NCI-H1105 (cell line): ENCODE results near the gene PTPN3.

Source experiments
- DNase-seq: peaks from one replicate; lab custom pipeline; 2025; lab: John Stamatoyannopoulos, UW

PTPN3 gene

DNA sequence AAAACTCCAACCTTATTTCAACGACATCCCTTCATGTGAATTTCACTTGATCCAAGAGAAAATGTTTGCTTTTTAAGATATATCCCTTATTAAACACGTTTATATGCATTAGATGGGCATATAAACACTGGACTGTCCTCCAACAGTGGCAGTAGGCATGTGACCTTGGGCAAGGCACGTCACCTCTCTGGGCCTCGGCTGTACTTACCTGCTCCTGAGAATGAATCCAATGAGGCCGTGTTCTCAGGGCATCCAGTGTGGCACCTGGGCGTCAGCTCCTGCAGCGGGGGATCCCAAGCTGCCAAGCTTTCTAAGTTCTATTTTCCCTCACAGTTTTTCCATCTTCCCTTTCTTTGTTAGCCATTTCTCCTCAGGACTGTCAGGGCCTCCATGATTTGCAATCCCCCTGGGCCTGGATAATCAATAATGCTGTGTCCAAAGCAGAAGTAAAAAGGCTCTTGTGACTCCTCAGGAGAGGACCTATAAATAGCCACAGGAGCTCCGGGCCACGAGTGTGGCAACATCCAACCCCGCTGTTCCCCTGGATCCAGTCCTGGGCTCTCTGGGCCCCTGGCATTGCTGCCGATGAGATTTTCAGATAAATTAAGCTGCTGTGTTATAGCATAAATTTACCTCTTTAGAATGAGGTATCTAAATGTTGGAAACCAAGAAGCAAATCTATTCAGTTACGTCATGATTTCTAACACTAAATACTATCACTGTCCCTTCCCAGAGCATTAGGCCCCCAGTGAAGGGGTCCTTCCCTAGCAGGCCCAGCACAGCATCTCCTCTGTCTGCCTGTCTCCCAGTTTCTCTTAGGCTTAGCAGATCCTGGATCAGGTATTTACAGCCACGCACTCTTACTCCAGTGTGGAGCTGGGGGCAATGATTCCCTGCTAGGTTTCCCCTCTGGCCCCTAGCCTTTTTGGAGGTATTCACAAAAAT, 76.8 kb downstream of the PTPN3 start:
- DNase-seq, result no peak

DNA sequence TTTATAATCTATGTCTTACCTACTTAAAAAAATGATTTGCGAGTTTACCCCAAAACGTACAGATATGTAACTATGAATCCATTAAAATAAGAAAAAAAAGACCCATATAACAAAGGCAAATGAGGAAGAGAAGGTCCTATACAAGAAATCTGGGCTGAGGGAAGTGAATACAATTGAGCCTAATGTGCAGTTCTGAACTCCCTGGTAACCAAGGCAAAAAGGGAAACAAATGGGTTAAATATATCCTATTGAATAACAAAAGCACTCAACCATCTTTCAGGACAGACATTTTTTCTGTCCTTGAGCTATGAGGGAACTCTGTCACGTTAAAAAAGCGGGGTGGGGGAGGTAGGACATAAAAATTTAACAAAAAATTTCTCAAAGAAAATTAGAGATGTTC, 78.6 kb downstream of the PTPN3 start:
- DNase-seq, result no peak

DNA sequence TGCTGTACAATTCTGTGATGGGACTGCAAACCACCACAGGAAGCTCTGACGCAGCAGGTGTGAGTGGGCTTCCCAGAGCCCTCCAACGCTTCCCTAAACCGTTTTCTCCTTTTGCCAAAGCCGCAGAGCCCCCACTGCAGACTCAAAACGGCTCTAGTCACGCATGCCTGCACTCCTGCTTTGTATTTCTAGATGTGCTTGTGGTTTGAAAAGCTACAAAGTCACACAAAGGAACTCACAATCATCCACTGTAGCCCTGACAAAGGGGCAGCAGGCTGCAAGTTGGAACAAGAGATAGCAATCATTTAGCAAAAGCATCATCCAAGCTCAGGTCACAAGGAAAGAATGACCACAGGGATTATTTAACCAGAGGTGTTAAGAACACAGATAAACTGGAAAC, 79.3 kb downstream of the PTPN3 start:
- no peak for DNase-seq

DNA sequence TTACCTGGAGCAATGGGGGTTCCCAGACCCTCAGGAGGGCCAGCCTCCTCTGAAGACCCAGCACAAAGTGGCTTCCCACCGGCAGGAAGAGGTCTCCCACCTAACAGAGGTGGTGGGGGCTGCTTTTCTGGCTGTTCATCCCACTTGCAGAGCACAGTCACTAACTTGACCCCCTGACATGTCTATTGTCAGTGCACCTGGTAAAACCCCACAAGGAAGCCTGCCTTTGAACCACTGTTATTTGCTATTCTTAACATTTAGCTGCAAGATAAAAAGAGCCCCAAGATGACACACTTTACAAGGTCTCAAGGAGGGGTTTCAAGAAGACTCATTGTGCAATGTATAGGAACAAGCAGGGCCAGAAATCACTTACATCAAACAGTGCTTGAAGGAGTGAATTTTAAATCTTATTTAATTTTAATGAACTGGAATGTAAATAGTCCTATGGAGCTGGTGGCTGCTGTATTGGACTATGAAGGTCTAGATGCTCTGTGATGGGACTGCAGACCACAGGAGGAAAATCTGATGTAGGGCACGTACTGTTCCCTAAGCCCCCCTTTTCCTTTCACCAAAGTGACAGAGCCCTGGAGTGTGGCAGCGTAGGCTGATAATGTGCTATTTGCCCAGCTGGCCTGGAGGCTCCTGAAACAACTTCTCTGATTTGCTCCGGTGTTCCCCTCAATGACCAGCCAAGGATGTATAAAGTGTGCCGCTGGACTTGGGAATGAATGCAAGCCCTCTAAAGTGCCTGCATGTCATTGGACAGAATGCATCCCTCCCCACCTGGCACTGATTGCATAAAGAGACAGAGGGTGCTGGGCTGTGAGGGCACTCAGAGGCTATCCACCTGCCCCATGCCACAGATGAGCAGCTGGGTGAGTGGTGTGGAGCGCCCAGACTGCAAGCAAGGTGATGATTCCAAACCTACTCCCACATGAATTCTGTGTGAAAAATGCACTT, 80.2 kb downstream of the PTPN3 start:
- no peak for DNase-seq

DNA sequence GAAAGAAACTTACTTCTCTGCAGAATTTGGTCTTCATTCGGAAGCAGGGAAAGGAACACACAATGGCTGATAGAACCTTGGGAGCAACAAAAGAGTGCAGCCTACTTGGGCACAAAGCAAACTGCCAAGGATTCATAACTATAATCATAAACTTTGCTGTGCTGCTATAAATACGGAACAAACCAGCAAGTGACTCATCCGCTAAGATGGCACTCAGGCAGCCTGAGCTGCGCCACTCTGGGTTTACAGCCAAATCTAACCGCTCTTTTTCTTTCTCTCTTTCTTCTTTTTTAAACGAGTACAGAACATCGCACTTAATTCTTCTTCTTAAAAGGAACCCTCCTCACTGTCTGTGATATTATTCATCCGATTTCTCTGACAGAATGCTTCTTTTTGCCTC, 81.1 kb downstream of the PTPN3 start:
- no peak for DNase-seq

DNA sequence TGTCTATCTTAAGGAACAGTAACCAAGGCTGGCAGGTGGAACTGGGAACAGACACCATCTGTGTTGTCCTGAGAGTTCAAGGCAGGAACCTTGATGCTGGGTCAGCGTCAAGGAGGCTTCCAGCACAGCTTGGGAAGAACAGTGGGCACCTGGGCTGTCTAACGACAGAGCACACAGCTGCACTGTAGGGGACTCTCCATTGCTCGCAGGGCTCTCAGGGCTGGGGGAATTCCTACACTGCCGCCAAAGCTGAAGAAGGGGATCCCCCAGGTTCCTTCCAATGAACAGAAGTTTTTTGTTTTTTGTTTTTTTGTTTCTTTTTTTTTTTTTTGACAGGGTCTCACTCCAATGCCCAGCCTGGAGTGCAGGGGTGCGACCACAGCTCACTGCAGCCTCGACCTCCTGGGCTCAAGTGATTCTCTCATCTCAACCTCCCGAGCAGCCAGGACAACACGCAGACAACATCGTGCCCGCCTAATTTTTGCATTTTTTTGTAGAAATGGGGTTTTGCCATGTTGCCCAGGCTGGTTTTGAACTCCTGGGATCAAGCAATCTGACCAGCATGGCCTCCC, 81.9 kb downstream of the PTPN3 start:
- no peak for DNase-seq

DNA sequence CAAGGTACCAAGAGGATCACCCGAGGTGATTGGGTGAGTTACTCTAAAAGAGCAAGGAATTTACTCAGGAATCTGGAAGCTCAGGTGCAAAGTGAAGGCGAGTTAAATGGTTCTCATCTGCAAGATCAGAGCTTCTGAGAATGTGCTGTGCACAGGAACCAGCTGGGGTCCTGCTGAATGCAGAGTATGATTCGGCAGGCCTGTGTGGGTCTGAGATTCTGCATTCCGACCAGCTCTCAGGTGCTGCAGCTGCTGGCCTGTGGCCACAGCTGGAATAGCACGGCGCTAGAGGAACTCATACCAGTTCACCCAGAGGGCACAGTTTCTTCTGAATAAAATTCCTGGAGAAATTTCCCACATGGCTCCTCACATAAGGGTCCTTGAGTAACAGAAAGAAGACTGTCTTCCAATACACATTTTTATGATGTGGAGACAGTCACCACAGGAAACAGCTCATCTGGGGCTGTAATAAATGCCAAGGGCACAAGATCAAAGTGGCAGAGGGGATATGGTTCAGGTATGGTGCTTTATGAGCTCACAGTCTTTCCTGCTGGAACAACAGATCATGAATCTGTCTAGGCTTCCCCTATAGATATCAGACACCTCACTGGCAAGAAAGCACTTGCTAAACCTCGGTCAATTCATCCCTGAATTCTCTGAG, 83.9 kb downstream of the PTPN3 start:
- no peak for DNase-seq

DNA sequence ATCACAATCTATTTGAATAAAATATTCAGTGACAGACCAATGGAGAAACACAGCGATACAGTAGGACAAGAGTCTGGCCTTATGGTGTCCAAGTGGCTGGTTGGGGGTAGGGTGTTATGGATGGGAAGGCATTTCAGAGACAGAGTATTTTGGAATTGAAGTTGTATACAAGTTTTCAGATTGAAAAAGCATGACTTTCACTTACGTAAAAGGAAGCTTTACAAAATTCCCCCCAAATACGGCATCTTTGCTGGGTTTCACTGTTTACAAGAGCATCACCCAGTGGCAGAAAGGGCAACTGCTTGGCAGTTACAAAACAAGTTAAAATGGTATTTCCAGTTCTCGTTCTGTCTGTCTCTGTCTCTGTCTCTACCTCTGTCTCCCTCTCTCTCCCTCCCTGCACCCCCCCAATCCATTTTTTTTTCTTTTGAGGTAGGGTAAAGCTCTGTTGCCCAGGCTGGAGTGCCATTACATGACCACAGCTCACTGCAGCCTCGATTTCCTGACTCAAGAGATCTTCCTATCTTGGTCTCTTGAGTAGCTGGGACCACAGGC, 86.2 kb downstream of the PTPN3 start:
- no peak for DNase-seq

DNA sequence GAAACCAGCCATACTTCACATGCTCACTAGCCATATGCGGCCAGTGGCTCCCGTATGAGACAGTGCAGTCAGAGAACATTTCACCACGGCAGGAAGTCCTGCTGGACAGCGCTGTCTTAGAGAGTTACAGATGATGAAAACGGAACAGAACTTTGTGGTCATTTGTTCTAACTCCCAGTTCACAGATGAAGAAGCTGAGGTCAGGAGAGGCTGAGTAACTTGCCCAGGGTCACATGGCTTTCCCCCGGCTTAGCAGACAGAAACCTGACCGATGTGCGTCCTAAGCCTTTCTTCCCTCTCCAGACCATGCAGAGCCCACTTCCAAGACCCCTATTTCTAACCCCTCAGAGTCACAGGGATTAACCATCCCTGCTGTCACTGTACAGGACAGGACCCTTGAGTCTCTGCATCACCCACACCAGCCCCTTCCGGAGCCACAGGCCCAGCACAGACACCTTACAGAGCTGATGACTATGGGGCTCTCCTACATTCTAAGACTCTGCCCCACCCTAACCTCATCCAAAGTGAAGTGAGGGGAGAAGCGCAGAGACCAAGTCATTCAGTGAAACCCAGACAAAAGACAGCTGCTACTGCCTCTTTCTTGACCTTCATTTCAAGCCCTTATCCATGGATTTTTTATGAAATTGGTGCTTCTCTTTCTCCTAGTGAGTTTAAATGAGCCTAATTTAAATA, 86.9 kb downstream of the PTPN3 start:
- DNase-seq, result no peak

DNA sequence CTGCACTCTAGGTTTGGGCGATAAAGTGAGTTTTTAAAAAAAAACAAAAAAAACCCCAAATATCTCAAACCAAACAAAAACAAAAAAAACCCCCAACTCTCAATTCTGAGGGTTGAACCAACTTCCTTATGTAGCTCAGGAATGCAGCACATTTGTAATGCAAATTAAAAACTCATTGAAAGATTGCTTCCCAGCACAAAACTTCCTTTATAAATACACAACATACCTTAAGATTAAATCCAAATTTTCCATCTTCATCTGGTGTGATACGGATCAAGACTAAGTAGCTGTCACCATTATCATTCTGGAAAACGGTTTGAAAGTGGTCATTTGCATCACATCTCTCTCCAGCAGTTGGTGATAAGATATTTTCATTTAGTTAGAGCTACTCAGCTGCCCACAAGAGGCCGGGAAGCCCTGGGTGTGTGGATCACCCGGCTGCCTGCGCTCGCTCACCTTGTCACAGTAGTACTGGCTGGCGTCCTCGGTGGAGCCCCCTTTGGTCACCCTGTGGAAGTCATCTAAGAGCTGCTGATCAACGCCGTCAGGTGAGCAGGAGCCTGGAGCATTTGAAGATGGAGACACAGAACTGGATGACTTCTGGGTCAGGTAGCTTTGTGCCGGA, 88.2 kb downstream of the PTPN3 start:
- no peak for DNase-seq

DNA sequence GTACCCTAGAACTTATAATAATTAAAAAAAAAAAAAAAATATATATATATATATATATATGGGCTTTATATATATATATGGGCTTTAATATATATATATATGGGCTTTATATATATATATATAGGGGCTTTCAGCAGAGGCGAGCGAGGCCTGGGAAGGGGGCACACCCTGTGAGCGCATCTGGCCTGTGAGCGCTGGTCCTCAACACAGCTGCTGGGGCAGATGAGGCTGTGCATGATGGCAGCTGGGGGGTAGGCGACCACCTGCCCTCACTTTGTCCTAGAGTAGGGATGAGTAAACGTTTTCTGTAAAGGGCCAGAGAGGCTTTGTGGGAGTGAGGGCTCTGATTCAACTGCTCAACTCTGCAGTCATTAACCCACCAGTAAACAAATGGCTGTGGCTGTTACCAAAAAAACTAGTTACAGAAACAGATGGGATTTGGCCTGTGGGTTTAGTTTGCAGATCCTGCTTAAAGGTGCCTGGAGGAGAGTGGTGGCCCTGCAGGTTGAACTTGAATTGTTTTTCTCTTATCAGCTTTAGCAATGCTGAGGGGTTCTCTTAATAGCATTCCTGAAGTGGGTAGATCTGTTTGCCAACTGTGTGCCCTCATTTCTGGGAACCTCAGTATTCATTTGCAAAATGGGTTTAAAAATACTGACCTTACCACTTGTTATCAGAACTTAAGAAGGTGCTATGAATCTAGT, 89.2 kb downstream of the PTPN3 start:
- DNase-seq, result no peak

DNA sequence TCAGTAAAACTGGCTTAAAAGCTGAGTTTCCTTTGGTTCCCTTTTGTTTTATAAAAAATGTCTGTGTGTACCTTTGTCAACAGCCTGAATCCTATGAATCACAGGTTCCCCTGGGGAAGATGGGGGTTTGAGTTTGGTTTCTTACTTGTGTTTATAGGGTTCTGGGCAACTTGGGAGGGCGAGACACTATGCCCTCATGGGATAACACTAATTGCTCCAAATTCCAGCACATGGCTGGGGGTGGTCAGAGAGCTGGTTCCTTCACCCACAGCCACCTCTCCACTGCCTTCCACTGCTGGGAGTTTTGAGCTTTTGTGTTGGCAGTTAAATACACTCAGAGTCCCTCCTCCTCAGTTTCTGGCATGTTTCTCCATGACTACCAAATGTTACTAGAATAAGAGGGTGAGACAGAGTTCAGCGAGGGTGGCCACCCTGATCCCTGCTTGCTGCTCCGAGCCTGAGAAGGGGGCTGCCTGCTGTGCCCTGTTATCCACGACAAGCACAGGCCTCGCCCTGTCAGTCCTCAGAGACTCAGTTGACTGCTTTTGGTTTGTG, 94.3 kb downstream of the PTPN3 start:
- DNase-seq, result no peak

DNA sequence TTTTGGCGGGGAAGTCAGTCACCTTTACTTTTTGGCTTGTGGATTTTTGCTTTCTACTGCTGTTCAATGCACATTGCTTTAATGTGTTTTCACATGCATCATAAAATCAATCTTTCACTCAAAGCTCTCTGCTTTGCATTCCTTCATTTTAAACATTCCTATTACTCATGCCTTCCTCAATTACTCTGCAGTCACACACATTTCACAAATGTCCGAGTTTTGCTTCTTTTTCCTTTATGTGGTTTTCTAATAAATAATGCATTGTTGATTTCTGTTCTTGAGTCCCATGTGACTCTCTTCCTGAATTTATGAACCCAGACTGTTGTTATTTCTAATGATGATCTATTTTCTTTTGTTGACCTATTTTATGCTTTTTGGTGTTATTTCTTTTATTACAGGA, 95.0 kb downstream of the PTPN3 start:
- DNase-seq, result no peak

DNA sequence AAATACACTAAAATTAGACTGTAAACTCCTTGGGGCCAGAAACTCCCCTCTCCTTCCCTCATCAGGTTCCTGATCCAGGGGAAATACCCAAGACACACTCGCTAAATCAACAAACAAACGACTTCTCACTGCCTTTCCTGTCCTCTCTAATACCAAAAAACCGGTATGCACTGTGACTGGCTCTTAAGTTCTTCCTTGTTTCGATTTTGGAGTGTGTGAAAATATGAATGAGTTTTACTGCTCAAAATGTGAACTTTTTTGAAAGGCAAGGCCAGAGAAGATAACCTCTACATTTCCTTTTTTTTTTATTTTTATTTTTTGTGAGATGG, 96.2 kb downstream of the PTPN3 start:
- DNase-seq, result no peak

DNA sequence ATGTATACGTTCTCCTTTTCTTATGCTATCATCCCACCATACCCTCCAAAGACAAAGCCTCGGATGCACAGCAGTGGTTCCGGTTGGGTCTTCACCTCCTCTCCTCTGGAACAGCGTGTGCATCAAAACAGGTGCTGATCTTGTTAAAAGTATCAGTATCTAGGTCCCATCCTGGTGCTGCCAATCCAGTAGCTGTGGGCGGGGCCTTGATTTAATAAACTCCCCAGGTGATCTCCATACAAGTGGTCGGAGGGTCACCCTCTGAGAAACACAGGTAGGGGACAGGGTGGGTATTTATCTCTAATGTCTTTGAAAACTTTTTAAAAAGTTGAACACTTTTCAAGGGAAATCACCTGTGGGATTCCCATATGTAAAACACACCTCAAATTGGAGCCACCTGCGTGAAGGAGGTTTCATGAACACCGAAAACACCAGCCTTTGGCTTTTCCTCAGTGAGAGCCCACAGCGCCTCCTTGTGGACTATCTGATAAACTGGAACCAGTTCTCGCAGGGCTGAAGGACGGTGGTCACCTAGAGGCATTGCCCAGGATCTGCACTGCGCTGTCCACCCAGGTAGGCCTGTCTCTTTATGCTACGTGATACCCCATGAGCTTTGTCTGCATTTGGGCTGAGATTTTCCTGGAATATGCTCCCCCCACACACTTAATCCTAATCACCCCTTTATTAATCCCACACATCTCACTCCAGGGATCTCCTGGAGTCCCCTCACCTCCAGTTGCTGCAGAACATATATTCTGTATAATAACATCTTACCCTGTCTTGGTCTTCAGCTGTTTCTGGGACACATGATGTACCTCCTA, 96.7 kb downstream of the PTPN3 start:
- DNase-seq, result peak; percentile 56

DNA sequence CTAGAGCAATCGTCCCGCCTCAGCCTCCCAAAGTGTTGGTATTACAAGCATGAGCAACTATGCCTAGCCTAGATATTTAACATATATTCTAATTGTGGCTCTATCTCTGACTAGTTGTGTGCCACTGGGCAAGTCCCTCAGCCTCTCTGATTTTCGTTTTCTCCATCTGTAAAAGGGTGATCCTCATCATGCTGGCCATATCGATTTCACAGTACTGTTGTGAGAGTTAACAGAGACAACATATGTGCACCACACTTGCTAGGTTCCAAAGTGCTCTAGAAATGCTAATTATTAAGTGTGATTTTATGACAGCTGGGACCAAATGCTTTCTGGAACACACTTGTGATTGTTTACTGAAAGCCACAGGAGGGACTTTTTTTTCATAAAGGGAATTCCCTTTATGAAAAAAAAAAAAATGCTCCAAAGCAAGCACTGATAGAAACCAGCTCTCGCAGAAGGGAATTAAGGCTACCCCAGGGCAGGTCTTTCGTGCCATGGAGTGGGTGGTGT, 98.8 kb downstream of the PTPN3 start:
- no peak for DNase-seq

DNA sequence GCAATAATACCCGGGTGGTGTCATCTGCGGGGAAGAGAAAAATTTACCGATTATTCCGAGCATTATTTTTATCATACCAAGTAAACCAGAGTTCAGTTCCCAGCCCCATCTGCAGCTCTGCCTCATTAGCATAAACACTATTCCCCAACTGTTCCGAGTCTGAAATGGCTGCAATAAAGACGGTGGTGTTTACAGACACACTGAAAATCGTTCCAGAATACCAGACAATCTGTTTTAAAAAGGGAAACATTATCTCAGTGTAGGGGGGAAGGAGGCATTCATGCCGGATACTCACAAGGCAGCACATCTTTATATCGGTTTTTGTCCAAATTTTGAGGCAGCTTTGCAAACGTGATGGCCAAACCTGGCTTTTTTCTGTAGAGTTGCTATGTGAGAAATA, 106.9 kb downstream of the PTPN3 start:
- DNase-seq, result no peak

DNA sequence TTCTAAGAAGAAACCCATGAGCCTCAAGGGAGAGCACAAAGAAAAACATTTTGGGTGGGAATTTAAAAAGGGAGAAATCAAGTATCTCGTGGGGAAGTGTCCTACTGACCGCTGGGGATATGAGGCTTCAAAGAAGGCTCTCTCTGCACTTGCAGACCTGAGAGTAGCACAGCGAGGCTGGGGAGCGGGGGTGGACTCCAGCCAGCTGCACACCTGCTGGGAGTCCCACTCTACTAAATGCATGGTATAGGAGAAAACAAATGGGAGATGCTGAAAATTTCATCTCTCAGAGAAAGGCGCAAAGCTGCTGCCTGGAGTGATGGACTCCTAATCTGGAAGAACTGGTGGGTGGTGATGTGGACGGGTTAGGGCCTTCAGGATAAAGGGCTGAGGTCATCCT, 110.3 kb downstream of the PTPN3 start:
- DNase-seq, result no peak

DNA sequence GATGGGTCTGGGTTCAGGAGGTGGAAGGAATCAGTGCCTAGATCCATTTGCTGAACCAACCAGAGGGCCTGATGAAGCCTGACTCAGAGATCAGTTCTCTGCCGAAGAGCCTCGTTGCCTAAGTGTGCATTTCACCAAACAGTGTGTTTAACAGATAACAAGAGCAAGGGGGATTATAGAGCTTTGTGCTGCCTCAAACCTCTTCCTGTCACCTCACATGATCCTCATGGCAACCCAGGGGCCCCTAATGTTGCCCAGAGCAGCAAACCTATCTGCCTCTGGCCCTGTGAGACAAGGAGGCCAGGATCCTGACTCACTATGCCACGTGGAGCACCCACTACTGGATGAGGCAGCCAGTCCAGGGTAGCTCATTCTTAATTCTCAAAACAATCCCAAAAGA, 110.9 kb downstream of the PTPN3 start:
- DNase-seq, result no peak
